Transverse colon (tissue), 4 donors: Measurements from ENCODE around the gene LRRC18.

Experiments used
- EP300 ChIP-seq: sonication (generic); formaldehyde crosslinking; IDR thresholded peaks from one replicate; pipeline ENCODE4 v1.6.1; 2017; ENCODE audit warnings: antibody characterized with exemption, low read depth
- POLR2A ChIP-seq: fragments of 450-650 bp; IDR thresholded peaks from one replicate; pipeline ENCODE4 v1.6.1; 2016; ENCODE audit warnings: antibody characterized with exemption, mild to moderate bottlenecking, moderate library complexity
- POLR2AphosphoS5 ChIP-seq, 3 donors: sonication (generic); formaldehyde crosslinking; IDR thresholded peaks; one replicate each; pipeline ENCODE4 v1.6.1; 2016; ENCODE audit warnings: antibody characterized with exemption in 3 of 3
- TF ChIP-seq, protein P1 (sequence below), 5 experiments: fragments of 200-600 bp in 3 of 5; fragments of 450-650 bp in 2 of 5; sonication (generic) in 3 of 5; IDR thresholded peaks; 1 replicate in 2 of 5; 2 replicates in 3 of 5; pipeline ENCODE4 v1.5.1; 2016 to 2017; ENCODE audit warnings: antibody characterized with exemption in 5 of 5, inconsistent platforms in 3 of 5, mild to moderate bottlenecking in 2 of 5, moderate library complexity in 1 of 5

DNA sequence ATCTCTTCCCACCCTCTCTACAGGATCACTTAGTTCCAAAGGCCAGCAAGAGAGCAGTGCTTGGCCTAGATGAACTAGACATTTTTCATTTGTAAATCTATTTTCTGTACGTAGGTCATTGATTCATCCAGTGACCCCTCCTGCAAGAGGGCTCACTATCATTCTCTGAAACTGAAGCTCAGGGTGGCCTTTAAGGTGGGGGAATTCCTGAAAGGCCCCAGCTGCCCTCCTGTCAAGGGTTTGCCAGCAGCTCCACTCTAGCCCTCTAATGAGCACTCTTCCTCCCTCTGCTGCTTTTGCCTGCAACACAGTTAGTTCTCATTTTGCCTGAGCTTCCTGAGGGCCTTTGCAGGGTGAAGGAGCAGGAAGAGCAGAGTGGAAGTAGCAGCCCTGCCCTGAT, 41.2 kb downstream of the LRRC18 start:
- TF ChIP-seq, protein P1, sequence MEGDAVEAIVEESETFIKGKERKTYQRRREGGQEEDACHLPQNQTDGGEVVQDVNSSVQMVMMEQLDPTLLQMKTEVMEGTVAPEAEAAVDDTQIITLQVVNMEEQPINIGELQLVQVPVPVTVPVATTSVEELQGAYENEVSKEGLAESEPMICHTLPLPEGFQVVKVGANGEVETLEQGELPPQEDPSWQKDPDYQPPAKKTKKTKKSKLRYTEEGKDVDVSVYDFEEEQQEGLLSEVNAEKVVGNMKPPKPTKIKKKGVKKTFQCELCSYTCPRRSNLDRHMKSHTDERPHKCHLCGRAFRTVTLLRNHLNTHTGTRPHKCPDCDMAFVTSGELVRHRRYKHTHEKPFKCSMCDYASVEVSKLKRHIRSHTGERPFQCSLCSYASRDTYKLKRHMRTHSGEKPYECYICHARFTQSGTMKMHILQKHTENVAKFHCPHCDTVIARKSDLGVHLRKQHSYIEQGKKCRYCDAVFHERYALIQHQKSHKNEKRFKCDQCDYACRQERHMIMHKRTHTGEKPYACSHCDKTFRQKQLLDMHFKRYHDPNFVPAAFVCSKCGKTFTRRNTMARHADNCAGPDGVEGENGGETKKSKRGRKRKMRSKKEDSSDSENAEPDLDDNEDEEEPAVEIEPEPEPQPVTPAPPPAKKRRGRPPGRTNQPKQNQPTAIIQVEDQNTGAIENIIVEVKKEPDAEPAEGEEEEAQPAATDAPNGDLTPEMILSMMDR (IDR thresholded peaks at IDR 0.05) = no peak
- no peak for TF ChIP-seq POLR2AphosphoS5 (IDR thresholded peaks at IDR 0.05)
- no peak for TF ChIP-seq EP300
- TF ChIP-seq POLR2A = no peak
